Activated CD8-positive, alpha-beta memory T cell treated with anti-CD3 and anti-CD28 coated beads, Interleukin-2, amount 10 ng/mL, durations not matched to agents 7 days and 5 days (primary cell): ENCODE data around the gene NUDT1. TPM values are rescaled to one million over a fixed set of nuclear protein-coding genes. Genes with fewer than 3 reads are reported as not detected.
A peak's percentile ranks its signal among the peaks of the same experiment; 100 is the strongest.

Experiments used
- ATAC-seq: fragments of 150-1000 bp; cut with Tn5 transposase; one replicate; pipeline ENCODE4 v1.10.0; 2021; ENCODE audit warnings: moderate library complexity
- CTCF ChIA-PET: fragments of 350-600 bp; sonication (Branson Sonifier 250); formaldehyde crosslinking; loops from one replicate; lab custom pipeline; 2021; ENCODE audit warnings: antibody characterized with exemption; lab: Charles Lee
- DNase-seq: peaks from one replicate; pipeline ENCODE4 v3.0.0-alpha.2; 2020
- H3K27ac Mint-ChIP-seq: one replicate; pipeline ENCODE4 v1.8.0; 2021; ENCODE audit warnings: mild to moderate bottlenecking, mixed read lengths
- H3K27me3 Mint-ChIP-seq: one replicate; pipeline ENCODE4 v1.8.0; 2021; ENCODE audit warnings: mixed read lengths
- H3K36me3 Mint-ChIP-seq: one replicate; pipeline ENCODE4 v1.8.0; 2021; ENCODE audit warnings: mild to moderate bottlenecking, mixed read lengths
- H3K4me1 Mint-ChIP-seq: one replicate; pipeline ENCODE4 v1.8.0; 2021; ENCODE audit warnings: mixed read lengths
- H3K4me3 Mint-ChIP-seq: one replicate; pipeline ENCODE4 v1.8.0; 2021; ENCODE audit warnings: mild to moderate bottlenecking, moderate library complexity, mixed read lengths
- H3K9me3 Mint-ChIP-seq: one replicate; pipeline ENCODE4 v1.8.0; 2022; ENCODE audit warnings: low read depth, mixed read lengths
- total RNA-seq, 2 experiments: library from RNA; stranded (reverse); gene quantifications; one replicate each; pipeline ENCODE4 v1.2.3, GENCODE V29; 2021

Gene NUDT1
- total RNA-seq, 2 experiments from 2014 or later, result 85.7 to 105 TPM

DNA sequence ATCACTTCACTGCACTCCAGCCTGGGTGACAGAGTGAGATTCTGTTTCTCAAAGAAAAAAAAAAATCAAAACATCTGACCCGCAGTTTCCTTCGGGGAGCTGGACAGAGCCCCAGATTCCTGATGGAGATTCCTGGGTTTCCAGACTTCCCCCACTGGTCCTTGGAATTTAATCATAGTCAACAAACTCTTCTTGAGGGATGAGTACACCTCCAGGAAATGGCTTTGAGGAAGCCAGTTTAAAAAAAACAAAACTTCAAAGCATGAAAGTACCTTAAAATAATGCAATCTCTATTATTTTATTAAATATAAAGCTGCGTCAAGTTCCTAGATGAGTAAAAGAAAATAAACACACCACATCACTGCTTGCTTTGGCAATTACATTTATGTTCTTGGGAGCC is 8.1 kb upstream of the NUDT1 start:
- Mint-ChIP-seq H3K27me3 (no peaks in the 10 kb centered on the region), H3K4me3 (peak overlapping the region; percentile 53), H3K36me3 (peaks cover 28% of the 10 kb centered on the region), H3K4me1 (peaks cover 29% of the 10 kb centered on the region), H3K27ac (peak overlapping the region; percentile 59), H3K9me3 (no peaks in the 10 kb centered on the region)
- CTCF ChIA-PET, result interaction anchor here (1.3 kb wide), 1 partner anchor 655 kb away, joined by 4 read pairs; no protein-coding TSS in a partner anchor
- no peak for DNase-seq
- ATAC-seq, result no peak

DNA sequence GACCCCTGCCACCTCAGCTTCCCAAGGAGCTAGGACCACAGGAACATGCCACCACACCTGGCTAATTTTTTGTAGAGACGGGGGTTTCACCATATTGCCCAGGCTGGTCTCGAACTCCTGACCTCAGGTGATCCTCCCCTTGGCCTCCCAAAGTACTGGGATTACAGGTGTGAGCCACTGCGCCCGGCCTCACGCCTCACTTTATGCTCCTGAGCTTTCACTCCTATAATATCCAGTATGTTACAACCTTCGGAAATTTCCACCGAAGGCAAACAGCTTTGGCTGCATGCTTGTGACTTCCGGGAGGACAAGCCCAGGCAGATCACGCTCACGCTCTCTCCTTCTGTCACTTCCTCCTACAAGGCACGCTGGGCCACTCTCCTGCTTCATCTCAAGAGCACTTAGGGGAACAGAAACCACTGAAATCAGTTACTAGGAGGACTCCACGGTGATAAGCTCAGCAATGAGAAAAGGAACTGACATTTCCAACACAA is 4.9 kb upstream of the NUDT1 start:
- no peaks in the 10 kb centered on the region for H3K27me3 Mint-ChIP-seq
- H3K9me3 Mint-ChIP-seq, result no peaks in the 10 kb centered on the region
- peaks cover 32% of the 10 kb centered on the region for H3K36me3 Mint-ChIP-seq
- H3K27ac Mint-ChIP-seq, result no peak overlapping the region
- H3K4me1 Mint-ChIP-seq, result peaks cover 29% of the 10 kb centered on the region
- ATAC-seq (no peak), DNase-seq (no peak)
- CTCF ChIA-PET, result interaction anchor here (0.8 to 1.5 kb wide), 3 partner anchors 110 to 116 kb away, joined by 3 to 7 read pairs (median 4); no protein-coding TSS in a partner anchor
- H3K4me3 Mint-ChIP-seq, result no peak overlapping the region

GRCh38 chr7:2239242-2239641 is 2.8 kb upstream of the NUDT1 start:
- CTCF ChIA-PET, result interaction anchor here (1.2 to 1.4 kb wide), 2 partner anchors 7 to 108 kb away, joined by 3 to 6 read pairs; no protein-coding TSS in a partner anchor
- Mint-ChIP-seq H3K36me3 (peaks cover 30% of the 10 kb centered on the region), H3K9me3 (no peaks in the 10 kb centered on the region), H3K4me1 (peaks cover 29% of the 10 kb centered on the region), H3K27ac (no peak overlapping the region), H3K4me3 (no peak overlapping the region), H3K27me3 (no peaks in the 10 kb centered on the region)
- no peak for DNase-seq
- ATAC-seq, result no peak

GRCh38 chr7:2242541-2243429 is 759 bp downstream of the NUDT1 start:
- peaks cover 27% of the 10 kb centered on the region for H3K4me1 Mint-ChIP-seq
- ATAC-seq (peak; percentile 52), DNase-seq (peak; percentile 61)
- H3K27me3 Mint-ChIP-seq, result no peaks in the 10 kb centered on the region
- no peaks in the 10 kb centered on the region for H3K9me3 Mint-ChIP-seq
- H3K4me3 Mint-ChIP-seq, result peak overlapping the region; percentile 91
- peaks cover 15% of the 10 kb centered on the region for H3K36me3 Mint-ChIP-seq
- peak overlapping the region; percentile 92 for H3K27ac Mint-ChIP-seq
- CTCF ChIA-PET, result interaction anchor here (1.2 to 1.9 kb wide), 4 partner anchors 11 to 105 kb away, joined by 3 to 9 read pairs (median 4); partner anchors contain the start of gene MAD1L1

DNA sequence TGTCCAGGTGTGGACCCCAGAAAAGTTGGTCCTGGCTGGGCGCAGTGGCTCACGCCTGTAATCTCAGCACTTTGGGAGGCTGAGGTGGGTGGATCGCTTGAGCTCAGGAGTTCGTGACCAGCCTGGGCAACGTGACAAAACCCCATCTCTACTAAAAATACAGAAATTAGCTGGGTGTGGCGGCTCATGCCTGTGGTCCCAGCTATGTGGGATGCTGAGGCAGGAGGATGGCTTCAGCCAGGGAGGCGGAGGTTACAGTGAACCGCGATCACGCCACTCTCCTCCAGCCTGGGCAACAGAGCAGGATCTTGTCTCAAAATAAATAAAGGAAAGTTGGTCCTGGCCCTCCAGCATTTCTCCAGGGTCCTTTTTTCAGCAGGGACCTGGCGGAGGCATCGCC is 1.4 kb downstream of the NUDT1 start:
- CTCF ChIA-PET, result no interaction called here
- no peak overlapping the region for H3K27ac Mint-ChIP-seq
- peaks cover 27% of the 10 kb centered on the region for H3K4me1 Mint-ChIP-seq
- H3K9me3 Mint-ChIP-seq, result no peaks in the 10 kb centered on the region
- H3K36me3 Mint-ChIP-seq, result peaks cover 9% of the 10 kb centered on the region
- DNase-seq (no peak), ATAC-seq (no peak)
- no peaks in the 10 kb centered on the region for H3K27me3 Mint-ChIP-seq
- peak overlapping the region; percentile 91 for H3K4me3 Mint-ChIP-seq

DNA sequence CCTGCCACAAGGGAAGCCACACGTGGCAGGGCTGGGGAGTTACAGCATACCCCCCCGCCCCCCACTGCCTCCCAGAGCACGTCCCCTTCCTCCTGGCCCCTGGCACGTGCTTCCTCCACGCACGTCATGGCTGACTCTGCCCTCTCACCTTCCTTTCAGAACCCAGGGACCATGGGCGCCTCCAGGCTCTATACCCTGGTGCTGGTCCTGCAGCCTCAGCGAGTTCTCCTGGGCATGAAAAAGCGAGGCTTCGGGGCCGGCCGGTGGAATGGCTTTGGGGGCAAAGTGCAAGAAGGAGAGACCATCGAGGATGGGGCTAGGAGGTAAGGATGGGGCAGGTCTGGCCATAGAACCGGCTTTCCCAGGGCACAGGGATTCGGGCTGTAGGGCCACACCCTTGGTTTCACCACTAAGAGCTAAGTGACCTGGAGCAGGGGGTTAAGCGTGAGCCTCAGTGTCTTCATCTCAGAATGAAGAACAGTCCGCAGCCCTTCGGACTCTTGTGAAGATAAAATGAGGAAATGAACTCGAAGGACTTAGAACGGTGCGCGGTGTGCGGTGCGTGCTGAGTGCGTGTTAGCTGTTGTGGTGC is 2.5 kb downstream of the NUDT1 start:
- H3K4me1 Mint-ChIP-seq, result peaks cover 36% of the 10 kb centered on the region

DNA sequence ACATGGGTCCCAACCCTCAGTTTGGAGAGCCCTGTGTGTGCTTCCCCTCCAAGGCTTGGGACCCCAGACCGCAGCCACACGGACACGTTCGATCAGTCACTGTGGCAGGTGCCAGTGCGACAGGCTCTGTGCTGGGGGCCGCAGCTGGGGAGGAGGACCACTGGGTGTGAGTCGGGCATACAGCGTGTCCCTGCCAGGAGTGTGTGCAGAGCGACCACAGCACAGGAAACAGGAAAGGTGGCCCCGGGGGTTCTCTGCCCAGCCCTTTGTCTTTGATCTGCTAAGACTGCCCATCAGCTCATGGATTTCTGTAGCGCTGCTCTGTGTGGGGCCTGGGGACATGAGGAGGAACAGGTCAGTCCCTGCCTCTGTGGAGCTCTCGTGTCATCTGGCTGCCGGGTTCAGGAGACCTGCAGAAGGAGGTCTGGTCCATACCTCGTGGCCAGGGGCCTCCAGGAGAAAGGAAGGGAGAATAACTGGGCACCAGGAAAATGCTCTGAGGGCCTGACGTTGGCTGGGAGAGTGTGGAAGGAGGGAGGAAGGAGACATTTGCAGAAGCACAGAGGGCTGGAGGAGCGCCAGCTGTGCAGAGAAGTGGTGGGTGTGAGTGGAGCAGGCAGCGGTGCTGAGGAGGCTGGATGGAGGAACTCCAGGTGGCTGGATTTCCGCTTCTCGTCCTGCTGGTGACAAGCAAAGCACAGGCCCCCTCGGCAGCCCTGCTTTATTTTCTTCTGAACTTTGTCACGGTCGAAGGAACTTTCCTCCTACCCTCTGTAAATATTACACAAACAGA is 4.1 kb downstream of the NUDT1 start:
- Mint-ChIP-seq H3K36me3 (peaks cover 5% of the 10 kb centered on the region), H3K27ac (no peak overlapping the region), H3K4me1 (peaks cover 32% of the 10 kb centered on the region), H3K27me3 (no peaks in the 10 kb centered on the region), H3K4me3 (no peak overlapping the region), H3K9me3 (no peaks in the 10 kb centered on the region)
- DNase-seq, result no peak
- no peak for ATAC-seq
- CTCF ChIA-PET, result interaction anchor here (1.1 to 1.2 kb wide), 2 partner anchors 9 to 37 kb away, joined by 3 read pairs; no protein-coding TSS in a partner anchor

More for the DNA sequence above, 2.5 kb downstream of the NUDT1 start:
- Mint-ChIP-seq H3K4me3 (no peak overlapping the region), H3K27ac (no peak overlapping the region), H3K9me3 (no peaks in the 10 kb centered on the region), H3K36me3 (peaks cover 3% of the 10 kb centered on the region), H3K27me3 (no peaks in the 10 kb centered on the region)
- CTCF ChIA-PET, result interaction anchor here (0.6 kb wide), 1 partner anchor 422 kb away, joined by 3 read pairs; no protein-coding TSS in a partner anchor
- ATAC-seq (no peak), DNase-seq (no peak)

- CTCF ChIA-PET, result interaction anchor here (1.5 to 1.9 kb wide), 3 partner anchors 14 to 67 kb away, joined by 4 to 6 read pairs (median 6); partner anchors contain the start of genes MAD1L1 and SNX8
- DNase-seq, result no peak
- Mint-ChIP-seq H3K4me3 (no peak overlapping the region), H3K4me1 (peaks cover 34% of the 10 kb centered on the region), H3K27me3 (no peaks in the 10 kb centered on the region), H3K36me3 (peaks cover 5% of the 10 kb centered on the region), H3K9me3 (no peaks in the 10 kb centered on the region), H3K27ac (no peak overlapping the region)
- ATAC-seq, result no peak
Observed at GRCh38 chr7:2247141-2247995, 5.3 kb downstream of the NUDT1 start.

DNA sequence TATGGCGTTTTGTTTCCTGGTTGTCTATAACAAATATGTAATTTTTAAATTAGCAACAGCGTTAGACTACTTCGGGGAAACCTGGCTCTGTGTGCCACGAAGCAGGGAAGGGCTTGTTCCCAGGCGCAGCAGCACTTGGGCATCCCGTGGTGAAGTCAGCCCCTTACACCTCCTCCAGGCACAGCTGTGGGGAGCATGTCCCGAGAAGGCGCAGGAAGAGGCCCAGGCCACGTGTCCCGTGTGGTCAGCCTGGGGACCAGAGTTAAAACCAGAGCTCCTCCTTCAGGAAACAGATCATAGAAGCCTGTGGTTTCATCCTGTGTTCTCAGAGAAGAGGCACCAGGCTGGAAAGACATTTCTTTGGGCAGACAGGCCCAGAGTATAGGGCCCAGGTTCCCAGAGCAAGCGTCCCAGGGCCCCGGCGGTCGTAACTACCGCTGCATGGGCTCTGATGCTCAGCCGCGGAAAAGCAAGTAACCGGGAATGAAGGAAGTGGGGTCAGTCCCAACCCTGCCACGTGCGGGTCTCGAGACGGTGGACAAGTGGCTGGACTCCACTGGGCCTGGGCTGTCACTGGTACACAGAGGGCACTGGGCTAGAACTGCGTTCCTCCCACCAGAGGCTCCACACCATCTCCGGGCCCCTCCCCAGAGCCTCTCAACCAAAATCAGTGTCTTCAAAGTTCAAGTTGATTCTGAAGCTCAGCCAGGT is 7.1 kb downstream of the NUDT1 start:
- CTCF ChIA-PET, result interaction anchor here (0.7 to 1.9 kb wide), 6 partner anchors 12 to 220 kb away, joined by 4 to 8 read pairs (median 5); partner anchors contain the start of genes MAD1L1 and SNX8
- H3K27me3 Mint-ChIP-seq, result no peaks in the 10 kb centered on the region
- peak; percentile 54 for ATAC-seq
- DNase-seq, result peak; percentile 70
- peak overlapping the region; percentile 61 for H3K27ac Mint-ChIP-seq
- peaks cover 27% of the 10 kb centered on the region for H3K4me1 Mint-ChIP-seq
- H3K9me3 Mint-ChIP-seq, result no peaks in the 10 kb centered on the region
- peak overlapping the region; percentile 50 for H3K4me3 Mint-ChIP-seq
- peaks cover 5% of the 10 kb centered on the region for H3K36me3 Mint-ChIP-seq

- no peak overlapping the region for H3K4me3 Mint-ChIP-seq
- no peaks in the 10 kb centered on the region for H3K9me3 Mint-ChIP-seq
- CTCF ChIA-PET, result interaction anchor here (1.2 to 1.9 kb wide), 2 partner anchors 17 to 91 kb away, joined by 4 to 6 read pairs; partner anchors contain the start of gene MAD1L1
- H3K27ac Mint-ChIP-seq, result no peak overlapping the region
- no peak for DNase-seq
- ATAC-seq, result peak; percentile 2
- H3K4me1 Mint-ChIP-seq, result peaks cover 31% of the 10 kb centered on the region
- H3K36me3 Mint-ChIP-seq, result peaks cover 5% of the 10 kb centered on the region
- H3K27me3 Mint-ChIP-seq, result no peaks in the 10 kb centered on the region
Observed at GRCh38 chr7:2249744-2250323, 7.8 kb downstream of the NUDT1 start.

GRCh38 chr7:2251381-2251780 is 9.4 kb downstream of the NUDT1 start:
- no peak overlapping the region for H3K4me3 Mint-ChIP-seq
- H3K36me3 Mint-ChIP-seq, result peaks cover 3% of the 10 kb centered on the region
- DNase-seq, result no peak
- peaks cover 38% of the 10 kb centered on the region for H3K4me1 Mint-ChIP-seq
- H3K27me3 Mint-ChIP-seq, result no peaks in the 10 kb centered on the region
- ATAC-seq, result no peak
- CTCF ChIA-PET, result no interaction called here
- no peak overlapping the region for H3K27ac Mint-ChIP-seq
- H3K9me3 Mint-ChIP-seq, result no peaks in the 10 kb centered on the region
